GDM1 (cell line): ENCODE data around the gene TMEM44.

Experiments used
- DNase-seq: peaks from one replicate; lab custom pipeline; 2025; lab: John Stamatoyannopoulos, UW

Gene TMEM44

GRCh38 chr3:194579091-194579606 lies 54.1 kb downstream of the TMEM44 start:
- no peak for DNase-seq

DNA sequence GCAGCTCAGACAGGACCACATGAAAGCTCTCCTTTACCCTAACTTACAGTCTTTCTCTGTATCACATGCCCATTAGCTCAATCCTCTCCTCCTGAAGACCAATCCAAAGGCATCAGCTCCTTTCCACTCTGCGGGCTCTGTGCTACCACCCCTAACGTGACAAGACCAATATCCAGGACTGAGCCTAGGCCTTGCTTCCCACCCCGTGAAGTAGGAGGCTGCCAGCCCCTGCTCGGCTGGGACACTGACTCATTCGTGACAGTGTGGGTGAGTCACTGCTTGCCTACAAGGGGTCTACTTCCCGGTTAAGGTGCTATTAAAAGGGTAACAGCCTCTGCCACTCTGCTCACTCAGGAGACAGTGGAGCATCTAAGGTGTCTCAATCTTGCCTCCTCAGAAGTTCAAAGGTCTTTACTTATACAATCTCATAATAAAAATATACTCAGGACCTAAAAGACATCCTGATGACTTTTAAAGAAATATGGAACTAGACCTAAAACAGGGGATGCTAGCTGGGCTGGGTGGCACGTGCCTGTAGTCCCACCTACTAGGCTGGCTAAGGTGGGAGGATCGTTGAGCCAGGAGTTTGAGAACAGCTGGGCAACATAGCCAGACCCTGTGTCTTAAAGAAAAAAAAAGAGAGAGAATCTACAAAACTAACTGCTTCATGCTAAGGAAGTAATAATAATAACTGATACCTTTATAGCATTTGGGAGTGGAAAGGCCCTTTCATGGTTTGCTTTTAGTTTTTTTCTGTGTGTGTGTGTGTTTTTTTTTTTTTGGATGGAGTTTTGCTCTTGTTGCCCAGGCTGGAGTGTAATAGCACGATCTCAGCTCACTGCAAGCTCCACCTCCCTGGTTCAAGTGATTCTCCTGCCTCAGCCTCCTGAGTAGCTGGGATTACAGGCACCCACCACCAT lies 55.0 kb downstream of the TMEM44 start:
- no peak for DNase-seq

GRCh38 chr3:194575484-194576210 lies 57.6 kb downstream of the TMEM44 start:
- DNase-seq = no peak

DNA sequence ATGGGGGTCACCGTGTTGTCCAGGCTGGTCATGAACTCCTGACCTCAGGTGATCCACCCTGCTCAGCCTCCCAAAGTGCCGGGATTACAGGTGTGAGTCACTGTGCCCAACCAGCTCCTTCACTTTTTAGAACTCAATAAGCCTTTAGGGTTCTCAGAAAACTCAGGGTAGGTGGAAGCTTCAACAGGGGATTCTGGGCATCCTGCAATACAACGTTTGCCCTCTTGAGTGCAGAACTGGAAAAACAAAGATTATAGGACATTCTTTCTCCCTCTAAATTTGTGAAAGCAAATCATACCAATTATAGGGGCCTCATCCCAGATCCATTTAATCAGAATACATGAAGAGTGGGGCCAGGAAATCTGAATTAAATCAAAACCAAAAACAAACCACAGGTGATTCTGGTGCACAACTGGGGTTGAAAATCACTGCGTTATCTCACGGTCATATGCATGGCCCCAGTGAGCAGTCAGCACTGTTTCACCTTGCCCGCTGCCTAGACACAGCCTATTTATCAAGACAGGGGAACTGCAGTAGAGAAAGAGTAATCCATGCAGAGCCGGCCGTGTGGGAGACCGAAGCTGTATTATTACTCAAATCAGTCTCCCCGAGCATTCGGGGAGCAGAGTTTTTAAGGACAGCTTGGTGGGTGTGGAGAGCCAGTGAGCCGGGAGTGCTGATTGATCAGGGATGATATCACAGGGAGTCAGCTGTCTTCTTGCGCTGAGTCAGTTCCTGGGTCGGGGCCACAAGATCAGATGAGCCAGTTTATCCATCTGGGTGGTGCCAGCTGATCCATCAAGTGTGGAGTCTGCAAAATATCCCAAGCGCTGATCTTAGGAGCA lies 58.4 kb downstream of the TMEM44 start:
- DNase-seq = no peak

DNA sequence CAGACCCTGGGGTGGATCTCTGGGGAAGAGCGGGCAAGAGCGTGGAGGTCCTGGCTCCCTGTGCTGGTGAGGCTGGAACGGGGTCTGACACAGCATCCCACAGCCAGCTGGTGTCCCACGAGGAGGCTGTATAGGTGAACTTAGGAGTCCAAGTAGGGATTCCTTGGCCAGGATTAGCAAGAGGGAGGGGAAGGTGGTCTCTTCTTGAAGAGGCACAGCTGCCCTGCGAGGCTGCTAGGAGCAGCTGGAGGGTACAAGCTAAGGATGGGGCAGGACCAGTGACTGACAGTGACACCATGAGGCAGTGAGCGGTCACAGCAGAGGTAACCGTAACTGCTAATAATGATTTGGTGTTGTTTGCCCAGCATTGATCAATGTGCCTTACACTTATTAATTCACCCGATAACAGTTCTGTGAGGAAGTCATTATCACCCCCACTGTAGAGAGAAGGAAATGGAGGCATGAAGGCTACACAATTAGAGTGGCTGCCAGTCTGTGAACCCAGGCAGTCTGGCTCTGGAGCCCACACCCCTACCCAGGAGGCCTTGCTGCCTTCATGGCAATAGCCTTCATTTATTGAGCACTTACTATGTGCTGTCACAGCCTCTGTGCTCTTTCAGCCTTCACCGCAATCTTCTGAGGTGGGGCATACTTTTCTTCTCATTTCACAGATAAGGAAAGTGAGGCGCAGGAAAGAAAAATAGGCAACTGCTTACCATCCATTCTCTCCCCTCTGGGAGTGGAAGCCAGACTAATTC lies 59.4 kb downstream of the TMEM44 start:
- DNase-seq = peak; percentile 53

DNA sequence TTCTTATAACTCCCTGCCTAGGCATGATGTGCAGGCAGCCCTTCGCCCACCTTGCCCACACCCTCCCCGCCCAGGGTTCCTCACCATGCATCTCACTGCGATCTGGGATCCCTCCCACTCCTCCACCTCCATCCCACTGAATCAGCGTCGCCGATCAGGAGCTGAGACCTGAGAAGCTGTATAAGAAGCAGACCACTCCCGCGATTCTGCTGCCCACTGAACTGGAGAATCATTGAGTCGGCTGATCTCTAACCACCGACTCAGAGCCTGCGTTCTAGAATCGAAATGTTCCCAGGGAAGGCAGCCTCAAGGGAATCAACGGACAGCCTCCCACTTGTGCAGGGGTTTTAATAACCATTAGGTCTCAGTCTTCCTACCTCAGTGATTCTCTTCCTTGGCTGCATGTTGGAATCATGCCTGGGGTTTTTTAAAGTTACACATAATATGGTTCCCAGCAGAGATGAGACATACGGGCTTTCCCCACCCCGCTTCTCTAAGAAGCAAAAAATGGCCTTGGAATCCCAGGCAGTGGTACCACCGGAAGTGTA lies 60.2 kb downstream of the TMEM44 start:
- no peak for DNase-seq

DNA sequence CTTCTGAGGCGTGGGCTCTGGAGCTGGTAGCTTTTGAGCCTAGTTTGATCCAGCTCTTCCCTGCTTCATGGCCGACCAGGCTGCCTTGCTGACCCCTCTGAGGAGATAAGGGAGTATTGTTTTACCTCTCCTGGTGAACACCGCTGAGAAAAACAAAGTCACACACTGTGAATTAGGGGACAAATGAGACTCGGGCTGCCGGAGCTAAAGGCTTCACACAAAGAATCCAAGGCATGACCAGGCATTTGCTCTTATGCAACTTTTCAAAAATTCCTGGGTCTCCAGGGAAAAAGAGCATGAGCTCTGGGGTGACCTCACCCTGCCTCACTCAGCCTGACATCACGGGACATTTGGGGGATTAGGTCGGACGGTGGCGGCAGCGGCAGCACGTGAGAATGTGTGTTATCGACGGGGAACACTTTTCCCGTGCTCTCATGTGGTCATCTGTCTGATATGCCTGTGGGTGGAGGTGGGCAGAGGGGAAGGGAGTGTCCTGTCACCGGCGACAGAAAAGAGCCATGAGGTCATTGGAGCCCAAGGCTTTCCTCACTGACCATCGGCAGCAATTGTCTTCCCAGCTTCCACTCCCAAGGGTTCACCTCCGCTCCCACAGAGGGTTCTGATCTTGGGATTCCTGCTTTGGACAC lies 61.0 kb downstream of the TMEM44 start:
- no peak for DNase-seq

- DNase-seq = no peak
Observed at GRCh38 chr3:194571491-194572142, 61.6 kb downstream of the TMEM44 start.

DNA sequence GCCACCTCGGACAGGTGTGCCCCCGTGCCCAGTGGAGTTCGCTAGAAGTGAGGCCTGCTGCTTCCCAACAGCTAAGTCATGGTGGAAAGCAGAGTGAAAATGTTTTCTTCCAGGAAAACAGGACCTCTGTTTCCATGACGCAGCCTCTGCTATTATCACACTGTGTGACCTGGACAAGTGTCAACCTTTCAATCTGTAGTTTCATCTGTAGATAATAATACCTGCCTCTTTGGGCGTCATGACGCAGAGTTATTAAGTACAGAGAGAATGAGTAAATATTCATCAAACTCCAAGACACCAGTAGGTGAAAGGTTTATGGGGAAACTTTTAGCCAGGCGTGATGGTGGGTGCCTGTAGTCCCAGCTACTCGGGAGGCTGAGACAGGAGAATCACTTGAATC lies 62.3 kb downstream of the TMEM44 start:
- no peak for DNase-seq

GRCh38 chr3:194570235-194570634 lies 63.0 kb downstream of the TMEM44 start:
- no peak for DNase-seq

DNA sequence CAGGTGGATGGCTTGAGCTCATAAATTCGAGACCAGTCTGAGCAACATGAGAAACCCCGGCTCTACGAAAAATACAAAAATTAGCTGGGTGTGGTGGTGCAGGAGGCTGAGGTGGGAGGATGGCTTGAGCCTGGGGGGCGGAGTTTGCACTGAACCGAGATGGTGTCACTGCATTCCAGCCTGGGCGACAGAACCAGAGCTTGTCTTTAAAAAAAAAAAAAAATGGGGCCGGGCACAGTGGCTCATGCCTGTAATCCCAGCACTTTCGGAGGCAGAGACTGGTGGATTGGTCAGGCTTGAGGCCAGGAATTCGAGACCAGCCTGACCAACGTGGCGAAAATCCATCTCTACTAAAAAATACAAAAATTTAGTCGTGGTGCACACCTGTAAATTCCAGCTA lies 64.0 kb downstream of the TMEM44 start:
- no peak for DNase-seq

GRCh38 chr3:194565597-194566190 lies 67.5 kb downstream of the TMEM44 start:
- DNase-seq = no peak

DNA sequence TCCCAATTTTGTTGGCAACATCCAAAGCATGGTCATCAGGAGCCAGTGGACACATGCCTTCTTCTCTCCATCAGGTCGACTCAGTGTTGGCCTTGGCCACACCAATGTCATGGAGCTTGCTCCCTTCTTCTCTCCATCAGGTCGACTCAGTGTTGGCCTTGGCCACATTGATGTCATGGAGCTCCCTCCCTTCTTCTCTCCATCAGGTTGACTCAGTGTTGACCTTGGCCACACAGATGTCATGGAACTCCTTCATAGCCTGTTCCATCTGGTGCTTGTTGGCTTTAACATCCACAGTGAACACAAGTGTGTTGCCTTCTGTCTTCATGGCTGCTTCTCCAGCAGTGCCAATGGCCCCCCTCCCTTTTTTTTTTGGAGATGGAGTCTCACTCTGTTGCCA lies 70.2 kb downstream of the TMEM44 start:
- no peak for DNase-seq

DNA sequence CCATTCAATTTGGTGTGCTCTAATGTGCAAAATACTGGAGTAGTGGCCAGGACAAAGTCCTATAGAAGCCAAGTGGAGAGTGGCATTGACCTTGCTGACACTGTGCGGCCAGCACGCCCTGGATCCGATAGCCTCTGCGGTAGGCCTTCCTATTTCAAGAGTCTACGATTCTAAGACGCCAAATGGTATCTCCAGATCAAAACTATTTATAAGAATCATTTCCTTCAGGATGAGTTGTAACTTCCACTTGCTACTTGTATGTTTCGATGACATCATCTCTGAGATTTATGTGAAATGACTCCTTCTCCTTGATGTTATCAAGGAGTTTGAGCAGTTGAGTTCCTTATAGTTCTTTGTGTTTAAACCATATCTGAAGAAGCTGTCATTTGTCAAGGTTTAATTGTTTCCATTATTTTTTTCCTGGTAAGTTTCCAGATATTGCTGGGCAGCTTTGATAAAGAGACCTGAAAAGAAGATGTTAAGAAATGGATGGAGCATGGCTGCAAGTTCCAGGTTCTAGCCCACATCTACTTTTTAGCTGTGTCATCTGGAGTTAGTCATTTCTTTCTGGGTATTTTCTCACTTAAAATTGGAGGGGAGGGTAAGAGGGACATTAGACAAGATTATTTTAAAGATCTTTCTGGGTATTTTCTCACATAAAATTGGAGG lies 71.8 kb downstream of the TMEM44 start:
- no peak for DNase-seq

- no peak for DNase-seq
Observed at GRCh38 chr3:194560047-194560446, 73.2 kb downstream of the TMEM44 start.

- DNase-seq = no peak
Observed at GRCh38 chr3:194559530-194559929, 73.7 kb downstream of the TMEM44 start.

GRCh38 chr3:194556086-194557056 lies 76.8 kb downstream of the TMEM44 start:
- DNase-seq = no peak
